NOMO-1 treated with dmso at 0.1 percent for 144 hours (cell line): ENCODE data around the gene FBXO33.
"Not testable (repeated sequence)": the region's sequence is repeated elsewhere in the genome, so short reads cannot be mapped to it uniquely, and the experiment has no call there.

ENCODE experiments used
- DNase-seq: peaks from one replicate; lab custom pipeline; 2025; ENCODE audit not compliant: unreplicated experiment; lab: John Stamatoyannopoulos, UW

The FBXO33 gene

DNA sequence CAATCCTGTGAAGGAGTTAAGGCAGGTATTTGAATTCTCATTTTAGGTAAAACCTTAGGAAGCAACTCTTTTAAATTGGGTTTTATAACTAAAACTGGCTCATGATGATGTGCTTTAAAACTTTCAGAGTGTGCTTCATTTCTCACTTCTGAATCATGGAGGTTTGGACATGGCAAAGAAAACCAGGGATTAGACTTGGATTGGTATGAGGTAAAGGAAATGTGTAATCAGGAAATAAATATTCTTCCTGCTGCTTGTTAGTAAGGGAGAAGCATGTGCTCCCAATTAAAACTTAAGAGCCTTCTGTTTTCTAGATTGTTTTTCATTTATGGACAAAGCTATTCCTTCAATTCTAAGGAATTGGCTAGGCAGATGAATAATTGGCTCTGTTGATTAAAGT, 57.4 kb downstream of the FBXO33 start:
- no peak for DNase-seq

DNA sequence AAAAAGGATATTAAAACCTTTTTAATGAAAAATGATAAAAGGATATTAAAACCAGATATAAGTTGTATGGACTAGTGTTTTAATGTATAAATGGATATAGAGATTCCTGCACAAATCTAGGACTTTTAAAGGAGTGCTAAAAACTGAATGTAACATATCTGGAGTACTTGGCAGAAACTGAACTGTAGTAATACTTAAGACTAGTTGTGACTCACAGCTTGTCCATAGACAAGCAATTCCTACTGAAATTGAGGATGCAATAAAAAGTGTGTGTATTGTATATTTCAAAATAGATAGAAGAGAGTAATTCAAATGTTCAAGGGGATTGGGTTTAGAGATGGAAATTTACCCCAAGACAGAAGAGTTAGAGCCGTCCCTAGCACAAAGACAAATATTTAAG, 59.6 kb downstream of the FBXO33 start:
- no peak for DNase-seq

DNA sequence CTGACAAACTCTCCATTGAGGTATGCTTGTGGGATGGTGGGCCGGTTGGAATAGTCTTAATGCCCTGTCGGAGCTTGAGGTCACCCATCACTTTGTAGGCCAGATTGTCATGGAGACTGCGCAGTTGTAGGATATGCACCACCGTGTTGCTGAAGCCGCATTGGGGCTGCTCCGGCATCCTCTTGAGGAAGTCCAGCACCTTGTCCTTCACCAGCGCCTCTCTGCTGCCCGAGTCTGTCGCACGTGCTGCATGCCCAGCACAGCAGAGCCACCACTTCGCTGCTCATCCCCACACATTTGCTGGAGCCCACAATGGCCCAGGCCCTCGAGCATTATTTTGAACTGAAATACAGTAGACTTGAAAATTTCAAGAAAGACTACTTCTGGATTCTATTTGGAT, 61.8 kb downstream of the FBXO33 start:
- no peak for DNase-seq

DNA sequence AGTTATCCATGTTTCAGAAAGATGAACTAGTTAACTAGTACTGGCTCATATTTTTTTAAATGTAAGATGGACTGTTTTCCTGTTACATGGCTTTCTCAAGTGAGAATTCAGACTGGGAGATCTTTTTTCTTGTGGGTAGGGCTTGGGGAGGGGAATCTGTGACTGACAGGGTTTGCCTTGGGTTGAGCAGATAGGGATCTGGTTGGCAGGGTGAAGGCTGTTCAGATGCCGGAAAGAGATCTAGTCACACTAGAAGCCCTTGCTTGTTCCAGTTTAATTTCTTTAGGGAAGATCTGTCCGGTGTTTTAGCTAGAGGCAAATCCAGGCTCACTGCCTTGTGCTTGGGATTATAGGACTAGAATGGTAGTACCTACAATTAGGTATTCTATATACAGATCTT, 63.2 kb downstream of the FBXO33 start:
- DNase-seq = no peak

DNA sequence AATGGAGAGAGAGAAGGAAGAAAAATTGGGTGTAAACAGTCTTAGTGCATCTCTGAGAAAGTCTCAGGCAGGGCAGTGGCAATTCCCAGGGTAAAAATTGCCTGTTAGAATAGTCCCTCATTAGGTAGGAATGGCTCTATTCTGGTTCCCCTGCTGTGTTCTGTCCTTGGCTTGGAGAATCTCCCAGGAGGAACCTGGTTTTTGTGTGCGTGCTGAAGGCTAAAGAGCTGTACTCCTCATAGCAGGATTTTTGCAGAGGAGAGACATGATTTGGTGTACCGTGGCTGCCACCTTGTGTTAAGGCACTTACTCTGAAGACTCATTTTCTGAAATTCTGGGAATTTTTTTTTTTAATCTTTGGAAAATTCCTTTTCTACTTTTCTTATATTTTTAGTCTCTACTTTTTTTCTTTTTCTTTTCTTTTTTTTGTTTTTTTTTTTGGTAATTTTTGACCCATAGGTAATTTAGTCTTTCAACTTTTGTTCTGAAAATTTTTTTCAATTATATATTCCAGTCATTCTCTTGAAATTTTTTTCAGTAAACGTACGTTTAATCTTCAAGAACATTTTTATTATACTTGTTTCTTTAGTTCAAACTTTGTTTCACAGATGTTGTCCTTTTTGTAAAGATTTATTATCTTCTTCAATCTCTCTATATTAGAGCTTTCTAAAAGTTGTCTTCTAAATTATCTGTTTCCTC, 63.8 kb downstream of the FBXO33 start:
- DNase-seq = no peak

DNA sequence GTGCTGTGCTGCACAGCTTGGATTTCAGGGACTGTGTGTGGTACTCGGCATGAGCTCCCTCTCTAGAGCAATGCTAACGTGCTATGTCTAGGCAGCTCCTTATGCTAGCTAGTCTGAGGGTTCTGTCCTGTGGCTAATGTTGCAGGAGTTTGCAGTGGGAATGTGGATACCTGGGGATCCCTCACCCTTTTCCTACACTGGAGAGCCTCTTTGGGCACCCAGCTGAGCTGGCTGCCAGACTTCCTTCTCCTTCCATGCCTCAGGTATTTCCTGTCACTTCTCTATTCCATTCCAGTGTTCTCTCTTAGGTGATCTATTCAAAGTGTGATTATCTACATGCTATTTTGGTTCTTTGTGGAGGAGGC, 64.9 kb downstream of the FBXO33 start:
- no peak for DNase-seq

DNA sequence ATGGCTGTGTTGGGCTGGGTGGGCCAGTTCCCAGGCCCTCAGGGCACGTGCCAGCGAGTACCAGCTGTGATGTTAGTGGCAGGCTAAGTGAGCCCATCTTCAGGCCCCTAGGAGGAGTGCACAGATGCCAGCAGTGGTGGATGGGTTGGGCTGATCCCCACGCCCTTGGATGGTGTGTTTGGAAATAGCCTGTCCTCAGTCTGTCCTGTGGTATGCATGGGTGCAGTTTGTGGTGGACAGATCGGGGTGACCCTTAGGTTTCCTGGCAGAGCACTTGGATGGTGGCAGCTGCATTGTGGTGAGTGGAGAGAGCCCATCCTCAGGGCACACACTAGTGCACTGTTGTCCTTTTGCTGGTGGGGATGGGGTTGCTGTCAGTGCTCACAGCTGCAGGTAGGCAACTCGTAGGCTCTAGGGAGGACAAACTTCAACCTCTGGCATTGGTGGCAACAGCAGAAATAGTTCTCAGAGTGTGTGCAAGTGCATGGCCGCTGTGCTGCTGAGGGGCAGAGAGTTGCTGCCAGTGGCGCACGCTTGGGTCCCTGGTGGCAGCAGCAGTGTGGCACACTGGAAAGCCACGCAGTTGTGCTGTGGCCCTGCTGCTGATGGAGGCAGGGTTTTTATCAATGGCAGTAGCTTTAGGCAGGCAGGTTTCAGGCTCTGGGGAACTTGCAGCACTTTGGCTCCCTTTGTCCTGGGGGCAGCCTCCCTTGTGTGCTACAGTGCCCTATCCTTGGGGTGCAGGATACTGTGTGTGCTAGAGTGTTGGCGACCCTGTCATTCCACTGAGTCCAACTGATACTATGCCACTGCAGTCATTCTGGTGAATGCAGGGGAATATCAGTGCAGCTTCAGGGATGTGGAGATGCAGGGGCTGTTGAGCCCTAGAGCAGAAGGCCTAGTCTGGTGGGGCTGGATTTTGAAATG, 65.5 kb downstream of the FBXO33 start:
- no peak for DNase-seq

DNA sequence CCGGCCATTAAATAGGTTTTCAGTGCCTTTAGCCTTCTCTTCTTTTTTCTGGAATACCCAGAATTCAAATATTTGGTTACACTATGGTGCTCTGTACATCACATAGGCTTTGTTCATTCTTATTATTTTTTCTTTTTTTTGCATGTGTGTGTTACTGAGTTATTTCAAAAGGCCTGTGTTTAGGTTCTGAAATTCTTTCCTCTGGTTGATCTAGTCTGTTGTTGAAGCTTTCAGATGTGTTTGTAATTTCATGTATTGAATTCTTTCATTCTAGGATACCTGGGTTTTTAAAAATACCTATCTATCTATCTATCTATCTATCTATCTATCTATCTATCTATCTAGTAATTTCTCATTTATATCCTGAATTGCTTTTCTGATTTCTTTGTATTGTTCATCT, 66.9 kb downstream of the FBXO33 start:
- DNase-seq = no peak

DNA sequence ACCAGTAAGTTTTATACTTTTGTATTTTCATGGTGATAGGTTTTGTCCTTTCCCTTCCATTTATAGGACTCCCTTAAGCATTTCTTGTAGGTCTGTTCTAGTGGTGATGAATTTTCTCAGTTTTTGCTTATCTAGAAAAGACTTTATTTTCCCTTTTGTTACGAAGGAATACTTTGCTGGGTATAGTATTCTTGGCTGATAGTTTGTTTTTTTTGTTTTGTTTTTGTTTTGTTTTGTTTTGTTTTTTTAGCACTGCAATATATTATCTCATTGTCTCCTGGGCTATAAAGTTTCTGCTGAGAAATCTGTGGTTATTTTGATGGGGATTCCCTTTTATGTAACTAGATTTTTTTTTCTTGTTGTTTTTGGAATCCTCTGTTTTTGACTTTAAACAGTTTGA, 67.7 kb downstream of the FBXO33 start:
- DNase-seq = no peak

DNA sequence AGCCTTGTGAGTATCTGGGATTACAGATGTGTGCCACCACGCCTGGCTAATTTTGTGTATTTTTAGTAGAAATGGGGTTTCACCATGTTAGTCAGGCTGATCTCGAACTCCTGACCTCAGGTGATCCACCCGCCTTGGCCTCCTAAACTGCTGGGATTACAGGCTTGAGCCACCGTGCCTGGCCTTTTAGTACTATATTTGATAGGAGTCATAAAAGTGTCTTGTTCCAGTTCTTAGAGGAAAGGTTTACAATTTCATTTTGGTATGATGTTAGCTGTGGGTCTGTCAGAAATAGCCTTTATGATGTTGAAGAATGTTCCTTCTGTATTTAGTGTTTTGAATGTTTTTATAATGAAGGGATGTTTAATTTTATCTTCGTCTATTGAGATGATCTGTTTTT, 70.7 kb downstream of the FBXO33 start:
- not testable (repeated sequence) for DNase-seq

DNA sequence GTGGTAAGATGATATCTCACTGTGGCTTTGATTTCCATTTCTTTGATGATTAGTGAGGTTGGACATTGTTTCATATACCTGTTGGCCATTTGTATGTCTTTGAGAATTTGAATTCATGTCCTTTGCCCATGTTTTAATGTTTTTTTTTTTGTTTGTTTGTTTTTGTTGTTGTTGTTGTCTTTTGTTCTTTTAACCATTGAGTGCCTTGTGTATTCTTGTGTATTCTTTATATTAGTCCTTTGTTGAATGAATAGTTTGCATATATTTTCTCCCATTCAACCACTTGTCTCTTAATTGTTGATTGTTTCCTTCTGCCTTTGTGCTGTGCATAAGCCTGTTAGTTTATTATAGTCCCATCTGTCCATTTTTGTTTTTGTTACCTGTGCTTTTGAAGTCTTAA, 71.9 kb downstream of the FBXO33 start:
- DNase-seq = no peak

DNA sequence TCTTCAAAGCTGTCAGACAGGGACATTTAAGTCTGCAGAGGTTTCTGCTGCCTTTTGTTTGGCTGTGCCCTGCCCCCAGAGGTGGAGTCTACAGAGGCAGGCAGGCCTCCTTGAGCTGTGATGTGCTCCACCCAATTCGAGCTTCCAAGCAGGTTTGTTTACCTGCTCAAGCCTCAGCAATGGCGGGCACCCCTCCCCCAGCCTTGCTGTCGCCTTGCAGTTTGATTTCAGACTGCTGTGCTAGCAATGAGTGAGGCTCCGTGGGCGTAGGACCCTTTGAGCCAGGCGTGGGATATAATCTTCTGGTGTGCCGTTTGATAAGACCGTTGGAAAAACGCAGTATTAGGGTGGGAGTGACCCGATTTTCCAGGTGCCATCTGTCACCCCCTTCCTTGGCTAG, 73.2 kb downstream of the FBXO33 start:
- DNase-seq = not testable (repeated sequence)

DNA sequence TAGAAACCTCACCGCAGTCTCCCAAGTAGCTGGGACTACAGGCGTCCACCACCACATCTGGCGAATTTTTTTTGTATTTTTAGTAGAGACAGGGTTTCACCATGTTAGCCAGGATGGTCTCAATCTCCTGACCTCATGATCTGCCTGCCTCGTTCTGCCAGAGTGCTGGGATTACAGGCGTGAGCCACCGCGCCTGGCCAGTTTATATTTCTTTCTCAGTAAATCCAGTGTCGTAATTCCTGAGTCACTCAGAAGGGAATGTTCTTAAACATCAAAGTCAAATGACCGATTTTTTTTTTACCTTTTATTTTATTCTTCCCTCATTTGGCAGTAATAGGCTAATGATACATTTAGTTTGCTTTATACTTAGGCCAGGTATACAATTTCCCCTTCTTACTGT, 80.5 kb downstream of the FBXO33 start:
- DNase-seq = no peak

DNA sequence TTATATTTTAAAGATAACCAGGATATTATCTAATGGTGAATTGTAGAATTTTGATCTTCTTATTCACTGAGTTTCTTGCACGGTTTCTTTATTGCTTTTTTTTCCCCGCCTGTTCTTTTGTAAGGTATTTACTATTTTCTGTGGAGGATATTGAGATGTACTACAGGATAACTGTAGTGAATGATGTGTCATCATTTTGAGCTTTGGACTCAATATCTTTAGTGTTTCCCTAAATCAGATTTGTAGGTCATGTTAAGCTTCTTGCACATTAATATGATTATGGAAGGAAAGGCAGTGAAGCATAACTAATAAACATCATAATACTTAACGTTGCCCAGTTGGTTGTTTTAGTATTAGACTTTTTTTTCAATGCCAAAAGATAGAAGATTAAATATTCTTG, 81.4 kb downstream of the FBXO33 start:
- DNase-seq = no peak
